IMR-90 (cell line): ENCODE measurements around the gene ZCCHC14. TPM values are rescaled to one million over a fixed set of nuclear protein-coding genes. Genes with fewer than 3 reads are reported as not detected.

Experiments
- ATAC-seq: fragments of 200-7000 bp; cut with Tn5 transposase; 2 replicates; pipeline ENCODE4 v1.9.1; 2020; ENCODE audit warnings: low read depth, mild to moderate bottlenecking, moderate library complexity
- BruUV-seq: library from RNA; stranded (reverse); fragments of 400-500 nt; replicated peaks from 2 replicates; lab custom pipeline; 2021; lab: Mats Ljungman, UMichigan
- CTCF ChIA-PET: fragments of 300-600 bp; formaldehyde crosslinking; extraction: SDS; loops from one replicate; lab custom pipeline; 2021; ENCODE audit warnings: antibody characterized with exemption; lab: Yijun Ruan, JAX
- POLR2A ChIA-PET: fragments of 300-600 bp; sonication (Branson Sonifier 250); formaldehyde crosslinking; loops from one replicate; lab custom pipeline; 2022; ENCODE audit warnings: antibody characterized with exemption; ENCODE audit not compliant: unreplicated experiment; lab: Charles Lee
- DNase-seq: peaks from one replicate; pipeline ENCODE4 v3.0.0; 2013
- H2AFZ ChIP-seq: replicated peaks from 2 replicates; pipeline ENCODE3; 2013; ENCODE audit warnings: low read length, mild to moderate bottlenecking; ENCODE audit not compliant: poor library complexity
- H2AK5ac ChIP-seq: 2 replicates; pipeline ENCODE4 v1.6.1; 2013; ENCODE audit warnings: low read depth, low read length, inconsistent platforms
- H2AK9ac ChIP-seq: replicated peaks from 2 replicates; pipeline ENCODE3; 2013; ENCODE audit warnings: mild to moderate bottlenecking, low read depth, low read length, moderate library complexity; ENCODE audit not compliant: poor library complexity
- H2BK120ac ChIP-seq: 2 replicates; pipeline ENCODE4 v1.6.1; 2013; ENCODE audit warnings: low read depth, low read length, inconsistent platforms
- H2BK15ac ChIP-seq: 3 replicates; pipeline ENCODE4 v1.6.1; 2013; ENCODE audit warnings: low read depth, low read length, inconsistent platforms
- H2BK20ac ChIP-seq: 2 replicates; pipeline ENCODE4 v1.6.1; 2013; ENCODE audit warnings: low read depth, mild to moderate bottlenecking, inconsistent platforms, low read length, moderate library complexity
- H2BK5ac ChIP-seq: 2 replicates; pipeline ENCODE4 v1.6.1; 2013; ENCODE audit warnings: mild to moderate bottlenecking, low read depth, low read length, inconsistent platforms; ENCODE audit not compliant: poor library complexity, severe bottlenecking
- H3K14ac ChIP-seq: replicated peaks from 2 replicates; pipeline ENCODE4 v1.6.1; 2013; ENCODE audit warnings: low read depth, low read length, inconsistent platforms
- H3K18ac ChIP-seq: 2 replicates; pipeline ENCODE4 v1.6.1; 2013; ENCODE audit warnings: low read depth, low read length, control low read depth
- H3K23ac ChIP-seq: 2 replicates; pipeline ENCODE4 v1.6.1; 2013; ENCODE audit warnings: low read depth, low read length, inconsistent platforms
- H3K27ac ChIP-seq: 2 replicates; pipeline ENCODE4 v1.5.1; 2013; ENCODE audit warnings: mild to moderate bottlenecking, control low read depth, low read length; ENCODE audit not compliant: insufficient read depth
- H3K27me3 ChIP-seq: 2 replicates; pipeline ENCODE4 v1.6.1; 2013; ENCODE audit warnings: low read length; ENCODE audit not compliant: control insufficient read depth, insufficient read depth
- H3K36me3 ChIP-seq: 2 replicates; pipeline ENCODE4 v1.6.1; 2013; ENCODE audit warnings: low read length, mixed read lengths; ENCODE audit not compliant: control insufficient read depth, insufficient read depth
- H3K4ac ChIP-seq: 2 replicates; pipeline ENCODE4 v1.6.1; 2013; ENCODE audit warnings: low read depth, low read length, inconsistent platforms
- H3K4me1 ChIP-seq: 2 replicates; pipeline ENCODE4 v1.6.1; 2013; ENCODE audit warnings: low read length, mixed read lengths; ENCODE audit not compliant: control insufficient read depth, insufficient read depth
- H3K4me2 ChIP-seq: 2 replicates; pipeline ENCODE4 v1.6.1; 2013; ENCODE audit warnings: low read depth, mild to moderate bottlenecking, control low read depth, low read length, moderate library complexity
- H3K4me3 ChIP-seq: 2 replicates; pipeline ENCODE4 v1.5.1; 2013; ENCODE audit warnings: low read depth, mild to moderate bottlenecking, control low read depth, low read length, moderate library complexity; ENCODE audit not compliant: insufficient read depth
- H3K56ac ChIP-seq: 2 replicates; pipeline ENCODE4 v1.6.1; 2013; ENCODE audit warnings: low read length, inconsistent platforms; ENCODE audit not compliant: insufficient read depth; ENCODE audit errors: extremely low read depth
- H3K79me1 ChIP-seq, 2 experiments: 2 replicates each; pipeline ENCODE4 v1.6.1; 2013; ENCODE audit warnings: low read length in 2 of 2, inconsistent platforms in 1 of 2, low read depth in 1 of 2
- H3K9ac ChIP-seq: 2 replicates; pipeline ENCODE4 v1.6.1; 2013; ENCODE audit warnings: low read depth, low read length, control low read depth
- H3K9me1 ChIP-seq: 2 replicates; pipeline ENCODE4 v1.6.1; 2013; ENCODE audit warnings: low read length, inconsistent platforms; ENCODE audit not compliant: insufficient read depth
- H3K9me3 ChIP-seq: 2 replicates; pipeline ENCODE4 v1.6.1; 2013; ENCODE audit warnings: low read length; ENCODE audit not compliant: control insufficient read depth, insufficient read depth
- H4K20me1 ChIP-seq: 2 replicates; pipeline ENCODE4 v1.6.1; 2013; ENCODE audit warnings: low read length, inconsistent platforms; ENCODE audit not compliant: insufficient read depth
- H4K5ac ChIP-seq: 2 replicates; pipeline ENCODE4 v1.6.1; 2013; ENCODE audit warnings: mild to moderate bottlenecking, low read depth, low read length, control low read depth
- H4K8ac ChIP-seq, 2 experiments: 2 replicates each; pipeline ENCODE4 v1.6.1; 2013; ENCODE audit warnings: low read depth in 2 of 2, low read length in 2 of 2, control low read depth in 1 of 2, inconsistent platforms in 1 of 2
- H4K91ac ChIP-seq: 2 replicates; pipeline ENCODE4 v1.6.1; 2013; ENCODE audit warnings: low read depth, low read length, inconsistent platforms; ENCODE audit not compliant: insufficient read depth
- BHLHE40 ChIP-seq: fragments of 150-350 bp; IDR thresholded peaks from 2 replicates; pipeline ENCODE4 v1.6.1; 2016; ENCODE audit warnings: mild to moderate bottlenecking, low read depth, low read length
- CEBPB ChIP-seq: IDR thresholded peaks from 2 replicates; pipeline ENCODE4 v1.6.1; 2012; ENCODE audit warnings: low read depth, low read length, improper control_type of control experiment
- NFE2L2 ChIP-seq: fragments of 150-350 bp; IDR thresholded peaks from 2 replicates; pipeline ENCODE4 v1.6.1; 2016; ENCODE audit warnings: low read depth, mild to moderate bottlenecking, low read length
- RCOR1 ChIP-seq: IDR thresholded peaks from 2 replicates; pipeline ENCODE4 v1.6.1; 2012; ENCODE audit warnings: mild to moderate bottlenecking, low read length, improper control_type of control experiment; ENCODE audit not compliant: insufficient replicate concordance
- RFX5 ChIP-seq: IDR thresholded peaks from 2 replicates; pipeline ENCODE4 v1.8.0; 2012; ENCODE audit warnings: low read depth, mild to moderate bottlenecking, low read length, moderate library complexity
- WGBS, 2 experiments: methylation state at CpG; one replicate each; pipeline versions ENCODE4 v1.1.5 to v1.1.7; 2013; ENCODE audit warnings: missing lambda C conversion rate in 2 of 2; ENCODE audit not compliant: insufficient read length in 1 of 2; ENCODE audit errors: extremely low coverage in 2 of 2; 5-methylcytosine and 5-hydroxymethylcytosine counted together
- dilution Hi-C: fragments of 300-500 bp; cut with HindIII; formaldehyde crosslinking; loops from one replicate; pipeline ENCODE4 v1.14.3; 2018; ENCODE audit warnings: low sequenced_read_pairs; ENCODE audit not compliant: unreplicated experiment
- in situ Hi-C: fragments of 300-500 bp; cut with MboI; formaldehyde crosslinking; loops from 3 replicates; pipeline ENCODE4 v1.14.3; 2019; ENCODE audit warnings: low sequenced_read_pairs, inconsistent platforms, mixed read lengths
- intact Hi-C: fragments of 100-400 bp; cut with micrococcal nuclease; formaldehyde crosslinking; loops from 2 replicates; pipeline ENCODE4 v1.10.0; 2022
- polyA plus RNA-seq, 3 experiments: library from polyadenylated mRNA; depleted of rRNA; stranded (reverse); fragments of >200 nt; gene quantifications; 2 replicates each; pipeline ENCODE4 v1.2.3, GENCODE V29; 2012; ENCODE audit warnings: low replicate concordance in 1 of 3
- total RNA-seq: library from RNA; depleted of rRNA; stranded (reverse); fragments of >200 nt; gene quantifications from 2 replicates; pipeline ENCODE4 v1.2.3, GENCODE V29; 2012
- TF ChIP-seq, protein P1 (sequence below): fragments of 150-350 bp; IDR thresholded peaks from 2 replicates; pipeline ENCODE4 v1.6.1; 2016; ENCODE audit warnings: low read depth, mild to moderate bottlenecking, low read length, moderate library complexity, borderline replicate concordance

The ZCCHC14 gene
- total and polyA plus RNA-seq, 2 of the 4 experiments (the other 2 are of a cell fraction): 2.5 to 5.3 TPM

DNA sequence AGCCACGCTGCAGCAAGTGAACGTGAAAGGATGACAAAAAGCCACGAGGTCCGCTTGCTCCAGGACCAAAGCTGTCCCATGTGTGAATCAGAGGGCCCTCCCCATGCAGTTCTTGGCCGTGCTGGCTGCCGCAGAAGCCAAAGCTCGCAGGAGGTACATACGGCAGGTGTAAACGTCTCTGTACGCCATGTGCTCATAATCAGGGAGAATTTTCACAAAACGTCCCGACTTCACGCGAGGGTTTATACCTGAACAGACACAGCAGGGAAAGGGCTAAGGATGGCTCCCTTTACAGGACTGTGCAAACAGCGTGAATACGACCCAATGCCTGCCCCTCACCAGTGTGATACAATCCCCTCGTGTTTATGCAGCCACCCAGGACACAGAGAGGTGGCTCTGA, 134.6 kb downstream of the ZCCHC14 start:
- ATAC-seq (no peak), DNase-seq (no peak)
- Histone ChIP-seq H3K36me3 (peaks cover 30% of the 10 kb centered on the region), H4K20me1 (peaks cover 25% of the 10 kb centered on the region; the same call in 1 of the 2 replicates), H3K56ac (no peak overlapping the region), H2BK120ac (no peak overlapping the region), H3K4me1 (peaks cover under 1% of the 10 kb centered on the region; the same call in 1 of the 2 replicates), H3K4me3 (no peak overlapping the region), H4K91ac (no peak overlapping the region), H2BK5ac (no peak overlapping the region), H3K14ac (no peak overlapping the region), H3K23ac (no peak overlapping the region), H3K9ac (no peak overlapping the region), H3K27me3 (no peaks in the 10 kb centered on the region), H2BK15ac (no peak overlapping the region), H3K4me2 (no peak overlapping the region), H4K8ac (no peak overlapping the region), H3K27ac (no peak overlapping the region), H4K5ac (no peak overlapping the region), H3K4ac (no peak overlapping the region), H2BK20ac (no peak overlapping the region), H3K9me1 (peaks cover 9% of the 10 kb centered on the region; the same call in 1 of the 2 replicates), H2AFZ (no peak overlapping the region), H3K18ac (no peak overlapping the region), H2AK5ac (no peak overlapping the region), H3K79me1 (peaks cover 4 to 45% of the 10 kb centered on the region in 2 experiments), H2AK9ac (no peak overlapping the region), H3K9me3 (no peaks in the 10 kb centered on the region)
- in situ Hi-C loops: no loop called here
- dilution Hi-C loops: no loop called here
- TF ChIP-seq RCOR1 (no peak), BHLHE40 (no peak), RFX5 (no peak), NFE2L2 (no peak), CEBPB (no peak)
- TF ChIP-seq, protein P1, sequence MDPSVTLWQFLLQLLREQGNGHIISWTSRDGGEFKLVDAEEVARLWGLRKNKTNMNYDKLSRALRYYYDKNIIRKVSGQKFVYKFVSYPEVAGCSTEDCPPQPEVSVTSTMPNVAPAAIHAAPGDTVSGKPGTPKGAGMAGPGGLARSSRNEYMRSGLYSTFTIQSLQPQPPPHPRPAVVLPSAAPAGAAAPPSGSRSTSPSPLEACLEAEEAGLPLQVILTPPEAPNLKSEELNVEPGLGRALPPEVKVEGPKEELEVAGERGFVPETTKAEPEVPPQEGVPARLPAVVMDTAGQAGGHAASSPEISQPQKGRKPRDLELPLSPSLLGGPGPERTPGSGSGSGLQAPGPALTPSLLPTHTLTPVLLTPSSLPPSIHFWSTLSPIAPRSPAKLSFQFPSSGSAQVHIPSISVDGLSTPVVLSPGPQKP: no peak
- CTCF ChIA-PET: no interaction called here
- POLR2A ChIA-PET: no interaction called here
- no TSS peak for BruUV-seq
- WGBS, 2 experiments: 98% methylated on average over 15 of the region's 17 CpGs; no CpG with 5 or more reads in 1 of the 2 experiments
- intact Hi-C loops: no loop called here
